Measurements from ENCODE around the gene PTBP1.

- TF ChIP-seq CTCF (IDR thresholded peaks at IDR 0.05; ENCODE audit: extremely low read depth in 1 of 2, insufficient read depth in 1 of 2, low read depth in 1 of 2, low read length in 2 of 2): no peak
- TF ChIP-seq POLR2AphosphoS5 (IDR thresholded peaks at IDR 0.05; ENCODE audit: insufficient read depth, low read depth, low read length): no peak
- no peak for TF ChIP-seq POLR2A (IDR thresholded peaks at IDR 0.05; ENCODE audit: low read depth, low read length)
- TF ChIP-seq EZH2 (IDR thresholded peaks at IDR 0.05; ENCODE audit: borderline replicate concordance, low read depth, low read length, severe bottlenecking): no peak
These were observed 32.0 kb upstream of the PTBP1 start for GRCh38 chr19:765179-765738.

Data from endothelial cell of umbilical vein (primary cell).